ENCODE results near the gene TBX15.

TBX15 gene

GRCh38 chr1:119003413-119004128 lies 15.4 kb upstream of the TBX15 start:
- TF ChIP-seq REST (IDR thresholded peaks at IDR 0.05; ENCODE audit: insufficient read depth in 1 of 2, low read depth in 2 of 2, low read length in 2 of 2) (no peak), SIN3A (IDR thresholded peaks at IDR 0.05; ENCODE audit: borderline replicate concordance, insufficient read depth, low read length) (no peak), FOXP2 (optimal IDR thresholded peaks at IDR 0.05; ENCODE audit: borderline replicate concordance, extremely low read depth, extremely low read length, insufficient read depth) (no peak), TAF1 (IDR thresholded peaks at IDR 0.05; ENCODE audit: borderline replicate concordance, insufficient read depth, low read length) (no peak), POLR2AphosphoS5 (IDR thresholded peaks at IDR 0.05; ENCODE audit: low read depth, low read length) (no peak)

GRCh38 chr1:119002028-119002686 lies 14.0 kb upstream of the TBX15 start:
- TF ChIP-seq SIN3A (IDR thresholded peaks at IDR 0.05; ENCODE audit: borderline replicate concordance, insufficient read depth, low read length), result no peak
- no peak for TF ChIP-seq POLR2AphosphoS5 (IDR thresholded peaks at IDR 0.05; ENCODE audit: low read depth, low read length)
- no peak for TF ChIP-seq REST (IDR thresholded peaks at IDR 0.05; ENCODE audit: insufficient read depth in 1 of 2, low read depth in 2 of 2, low read length in 2 of 2)
- TF ChIP-seq FOXP2 (optimal IDR thresholded peaks at IDR 0.05; ENCODE audit: borderline replicate concordance, extremely low read depth, extremely low read length, insufficient read depth), result no peak
- no peak for TF ChIP-seq TAF1 (IDR thresholded peaks at IDR 0.05; ENCODE audit: borderline replicate concordance, insufficient read depth, low read length)

GRCh38 chr1:119001181-119002027 lies 13.3 kb upstream of the TBX15 start:
- TF ChIP-seq FOXP2 (optimal IDR thresholded peaks at IDR 0.05; ENCODE audit: borderline replicate concordance, extremely low read depth, extremely low read length, insufficient read depth) (no peak), REST (IDR thresholded peaks at IDR 0.05; ENCODE audit: insufficient read depth in 1 of 2, low read depth in 2 of 2, low read length in 2 of 2) (no peak), TAF1 (IDR thresholded peaks at IDR 0.05; ENCODE audit: borderline replicate concordance, insufficient read depth, low read length) (no peak), POLR2AphosphoS5 (IDR thresholded peaks at IDR 0.05; ENCODE audit: low read depth, low read length) (no peak), SIN3A (IDR thresholded peaks at IDR 0.05; ENCODE audit: borderline replicate concordance, insufficient read depth, low read length) (no peak)

GRCh38 chr1:119000371-119001180 lies 12.4 kb upstream of the TBX15 start:
- TF ChIP-seq FOXP2 (optimal IDR thresholded peaks at IDR 0.05; ENCODE audit: borderline replicate concordance, extremely low read depth, extremely low read length, insufficient read depth) (no peak), POLR2AphosphoS5 (IDR thresholded peaks at IDR 0.05; ENCODE audit: low read depth, low read length) (no peak), TAF1 (IDR thresholded peaks at IDR 0.05; ENCODE audit: borderline replicate concordance, insufficient read depth, low read length) (no peak), SIN3A (IDR thresholded peaks at IDR 0.05; ENCODE audit: borderline replicate concordance, insufficient read depth, low read length) (no peak), REST (IDR thresholded peaks at IDR 0.05; ENCODE audit: insufficient read depth in 1 of 2, low read depth in 2 of 2, low read length in 2 of 2) (no peak)

Data from PFSK-1 (cell line).